GM18507 (cell line): ENCODE results near the gene RNF123.

Source experiments
- DNase-seq: peaks from one replicate; pipeline ENCODE4 v3.0.0; 2011; ENCODE audit warnings: low read depth; ENCODE audit not compliant: insufficient read length; ENCODE audit errors: extremely low spot score
- FAIRE-seq: peaks from 2 replicates; lab custom pipeline; 2011; peaks lifted over from hg19 to GRCh38; lab: Jason Lieb, UNC

RNF123 gene

GRCh38 chr3:49716169-49716568 lies 26.8 kb downstream of the RNF123 start:
- FAIRE-seq (no peak), DNase-seq (no peak)

- no peak for DNase-seq
- no peak for FAIRE-seq
These were observed 27.4 kb downstream of the RNF123 start for GRCh38 chr3:49716691-49717210.

- no peak for DNase-seq
- FAIRE-seq = no peak
These were observed 28.0 kb downstream of the RNF123 start for GRCh38 chr3:49717211-49717958.

- FAIRE-seq (no peak), DNase-seq (no peak)
These were observed 28.9 kb downstream of the RNF123 start for GRCh38 chr3:49717959-49718857.

GRCh38 chr3:49718858-49719213 lies 29.5 kb downstream of the RNF123 start:
- no peak for FAIRE-seq
- DNase-seq = no peak

GRCh38 chr3:49719214-49719884 lies 30.0 kb downstream of the RNF123 start, which contains the start of gene AMIGO3:
Gene AMIGO3 (minus strand): TSS chr3:49719684. CDS start chr3:49719465, 219 bp downstream.
- FAIRE-seq (peak; percentile 91), DNase-seq (peak; percentile 89)

- FAIRE-seq (no peak), DNase-seq (no peak)
These were observed 31.7 kb downstream of the RNF123 start for GRCh38 chr3:49720855-49721595.

- DNase-seq (no peak), FAIRE-seq (no peak)
These were observed 32.2 kb downstream of the RNF123 start for GRCh38 chr3:49721596-49721895.

GRCh38 chr3:49721896-49722781 lies 32.8 kb downstream of the RNF123 start:
- no peak for FAIRE-seq
- DNase-seq = no peak

GRCh38 chr3:49722896-49723295 lies 33.5 kb downstream of the RNF123 start:
- DNase-seq (no peak), FAIRE-seq (no peak)

- FAIRE-seq (peak; percentile 73), DNase-seq (peak; percentile 37)
These were observed 33.9 kb downstream of the RNF123 start for GRCh38 chr3:49723296-49723627.

GRCh38 chr3:49723628-49724551 lies 34.5 kb downstream of the RNF123 start, which contains the start of gene GMPPB:
Gene GMPPB (minus strand): TSS chr3:49723951. CDS start chr3:49723726, 225 bp downstream.
- FAIRE-seq (peak; percentile 96), DNase-seq (peak; percentile 98)

GRCh38 chr3:49724586-49724985 lies 35.2 kb downstream of the RNF123 start:
- FAIRE-seq (peak; percentile 71), DNase-seq (no peak)

GRCh38 chr3:49725906-49726681 lies 36.7 kb downstream of the RNF123 start:
- DNase-seq (no peak), FAIRE-seq (no peak)

GRCh38 chr3:49727154-49727923 lies 38.0 kb downstream of the RNF123 start:
- no peak for DNase-seq
- FAIRE-seq = no peak

GRCh38 chr3:49727924-49728361 lies 38.6 kb downstream of the RNF123 start:
- FAIRE-seq (no peak), DNase-seq (no peak)
